ENCODE results near the gene PRR29.

- TF ChIP-seq CTCF (conservative IDR thresholded peaks at IDR 0.05; ENCODE audit: low read depth, low read length) (no peak), EZH2 (IDR thresholded peaks at IDR 0.05; ENCODE audit: low read length, unreplicated experiment) (no peak), EZH2phosphoT487 (IDR thresholded peaks at IDR 0.05; ENCODE audit: borderline replicate concordance, low read length) (no peak)
These were observed 43.8 kb downstream of the PRR29 start for GRCh38 chr17:64041912-64042311.

Measured in PC-3 (cell line).